Heart left ventricle (tissue), 16 donors: ENCODE data around the gene DAW1. TPM values are rescaled to one million over a fixed set of nuclear protein-coding genes. Genes with fewer than 3 reads are reported as not detected.
"Not testable (repeated sequence)": the region's sequence is repeated elsewhere in the genome, so short reads cannot be mapped to it uniquely, and the experiment has no call there.

Experiments used
- ATAC-seq, 4 donors: fragments of 200-7000 bp; cut with Tn5 transposase; one replicate each; pipeline ENCODE4 v1.9.1; 2020 to 2022; ENCODE audit warnings: moderate library complexity in 4 of 4, mild to moderate bottlenecking in 3 of 4, moderate number of reproducible peaks in 1 of 4
- DNase-seq, 5 donors: peaks; one replicate each; pipeline ENCODE4 v3.0.0-alpha.2; 2020
- H3K27ac ChIP-seq, 12 donors: fragments of 200-600 bp; sonication (generic) in 4 of 12; one replicate each; pipeline versions ENCODE4 v1.5.0 to v1.8.0; 2016 to 2022; ENCODE audit warnings: mild to moderate bottlenecking in 2 of 12
- H3K27me3 ChIP-seq, 9 donors: fragments of 200-600 bp; sonication (generic) in 2 of 9; one replicate each; pipeline versions ENCODE4 v1.5.1 to v1.8.0; 2016 to 2022; ENCODE audit warnings: mild to moderate bottlenecking in 3 of 9
- H3K36me3 ChIP-seq, 9 donors: fragments of 200-600 bp; sonication (generic) in 2 of 9; one replicate each; pipeline versions ENCODE4 v1.5.0 to v1.8.0; 2018 to 2022; ENCODE audit warnings: mild to moderate bottlenecking in 2 of 9
- H3K4me1 ChIP-seq, 12 donors: fragments of 200-600 bp; sonication (generic) in 4 of 12; one replicate each; pipeline versions ENCODE4 v1.5.0 to v1.8.0; 2016 to 2022; ENCODE audit warnings: mild to moderate bottlenecking in 3 of 12
- H3K4me3 ChIP-seq, 12 donors: fragments of 200-600 bp; sonication (generic) in 4 of 12; one replicate each; pipeline versions ENCODE4 v1.5.0 to v1.8.0; 2017 to 2022; ENCODE audit warnings: mild to moderate bottlenecking in 9 of 12, moderate library complexity in 4 of 12
- H3K9me3 ChIP-seq, 12 donors: fragments of 200-600 bp; sonication (generic) in 4 of 12; one replicate each; pipeline versions ENCODE4 v1.5.0 to v1.8.0; 2016 to 2022; ENCODE audit warnings: mild to moderate bottlenecking in 1 of 12
- POLR2A ChIP-seq, 2 donors: fragments of 450-650 bp; IDR thresholded peaks; one replicate each; pipeline ENCODE4 v1.6.1; 2017; ENCODE audit warnings: antibody characterized with exemption in 2 of 2, mild to moderate bottlenecking in 2 of 2, moderate library complexity in 2 of 2
- WGBS, 4 donors: extraction: QIAGEN DNeasy Blood & Tissue Kit in 2 of 4; methylation state at CpG; one replicate each; pipeline versions ENCODE4 v1.1.5 to v1.1.7; 2013 to 2018; 5-methylcytosine and 5-hydroxymethylcytosine counted together
- intact Hi-C, 10 donors: fragments of 100-400 bp; cut with DNase I; formaldehyde crosslinking; loops; one replicate each; pipeline versions ENCODE4 v1.11.1 to v1.14.2; 2022
- polyA plus RNA-seq, 2 donors: library from polyadenylated mRNA; stranded (reverse); fragments of 200-250 nt; gene quantifications; one replicate each; pipeline ENCODE4 v1.2.3, GENCODE V29; 2013
- total RNA-seq, 9 donors: library from RNA; depleted of rRNA in 2 of 9; stranded (reverse); fragments of >200 nt in 2 of 9; fragmentation: NEBNext Ultra II Directional in 3 of 9; extraction: Animal tissue kit (Norgen Biotek cat#: 25700) in 3 of 9; gene quantifications; one replicate each; pipeline versions ENCODE4 v1.1.0 to v1.2.4, GENCODE V29; 2016 to 2023
- TF ChIP-seq, protein P1 (sequence below), 12 donors: fragments of 200-600 bp; sonication (generic) in 4 of 12; IDR thresholded peaks; one replicate each; pipeline versions ENCODE4 v1.5.0 to v1.8.0; 2018 to 2022; ENCODE audit warnings: antibody characterized with exemption in 12 of 12, mild to moderate bottlenecking in 5 of 12
- donor health status: ischemic (EF 13 %, LVEDD 7.1; RV severe dilation, severe dysfunction).
- donor health status: healthy with polysubstance abuse.
- donor health status: DM: no; HTN: yes; CAD: no.
- donor health status: DM: no; HTN: no; CAD: no.
- donor health status: ischemic (EF 25% LVEDD 6.9; RV normal size, moderate dysfunction).
- donor health status: ischemic (EF 25% LVEDD 5.7; RV mildly dilated, moderate dysfunction).
- donor health status: healthy.
- donor health status: DM: yes; HTN: yes; CAD: no.
- donor health status: ischemic (EF 35%, LVEDD 5.7; RV mildly dilated, moderate dysfunction).
- donor health status: nonischemic (EF 11% LVEDD 7.7; RV severe dilation, severe dysfunction).
- donor health status: DM: yes; HTN: yes; CAD: no.
- donor health status: PGD.
- donor health status: ischemic (EF 29% LVEDD 5.4; RV normal size, mild dysfunction).
- donor health status: nonischemic (EF 23%, LVEDD 6.1; RV moderate dilation, normal function).

Gene DAW1
- total and polyA plus RNA-seq, 11 donors, result 0.20 to 1.3 (median 0.47) TPM; not detected in 6

DNA sequence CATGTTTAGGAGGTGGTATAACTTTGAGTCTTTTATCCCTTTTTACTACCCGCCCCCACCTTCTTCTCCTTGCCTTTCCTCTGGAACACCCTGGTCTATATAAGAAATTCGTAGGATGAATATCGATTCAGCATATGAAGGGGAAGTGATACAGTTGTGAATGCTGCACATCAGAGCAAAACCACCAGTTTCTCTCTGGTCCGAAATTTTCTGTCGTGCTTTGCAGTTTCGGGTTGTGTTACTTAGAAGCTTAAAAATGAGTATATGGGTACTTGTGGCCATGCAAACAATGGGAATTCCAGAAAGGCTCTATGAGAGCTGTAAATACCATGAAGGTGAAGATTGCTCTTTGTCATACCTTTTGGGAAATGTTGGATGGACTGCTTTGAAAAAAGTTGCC, 60.6 kb downstream of the DAW1 start:
- intact Hi-C loops, result loop anchor here in 1 of 10 donors (10.0 kb wide), 1 partner anchor 723 kb away; no protein-coding TSS in a partner anchor
- WGBS, 4 donors, result 82 to 91% (median 87%) methylated on average over 6 of the region's 6 CpGs
- Histone ChIP-seq H3K4me3 (no peak overlapping the region), H3K27ac (no peak overlapping the region), H3K4me1 (no peaks in the 10 kb centered on the region), H3K27me3 (no peaks in the 10 kb centered on the region), H3K36me3 (no peaks in the 10 kb centered on the region), H3K9me3 (peaks cover 0 to 17% (median 9%) of the 10 kb centered on the region in 12 donors)
- no peak for ATAC-seq
- DNase-seq, result no peak
- TF ChIP-seq POLR2A (IDR thresholded peaks at IDR 0.05), result no peak
- TF ChIP-seq, protein P1, sequence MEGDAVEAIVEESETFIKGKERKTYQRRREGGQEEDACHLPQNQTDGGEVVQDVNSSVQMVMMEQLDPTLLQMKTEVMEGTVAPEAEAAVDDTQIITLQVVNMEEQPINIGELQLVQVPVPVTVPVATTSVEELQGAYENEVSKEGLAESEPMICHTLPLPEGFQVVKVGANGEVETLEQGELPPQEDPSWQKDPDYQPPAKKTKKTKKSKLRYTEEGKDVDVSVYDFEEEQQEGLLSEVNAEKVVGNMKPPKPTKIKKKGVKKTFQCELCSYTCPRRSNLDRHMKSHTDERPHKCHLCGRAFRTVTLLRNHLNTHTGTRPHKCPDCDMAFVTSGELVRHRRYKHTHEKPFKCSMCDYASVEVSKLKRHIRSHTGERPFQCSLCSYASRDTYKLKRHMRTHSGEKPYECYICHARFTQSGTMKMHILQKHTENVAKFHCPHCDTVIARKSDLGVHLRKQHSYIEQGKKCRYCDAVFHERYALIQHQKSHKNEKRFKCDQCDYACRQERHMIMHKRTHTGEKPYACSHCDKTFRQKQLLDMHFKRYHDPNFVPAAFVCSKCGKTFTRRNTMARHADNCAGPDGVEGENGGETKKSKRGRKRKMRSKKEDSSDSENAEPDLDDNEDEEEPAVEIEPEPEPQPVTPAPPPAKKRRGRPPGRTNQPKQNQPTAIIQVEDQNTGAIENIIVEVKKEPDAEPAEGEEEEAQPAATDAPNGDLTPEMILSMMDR (IDR thresholded peaks at IDR 0.05), result no peak

DNA sequence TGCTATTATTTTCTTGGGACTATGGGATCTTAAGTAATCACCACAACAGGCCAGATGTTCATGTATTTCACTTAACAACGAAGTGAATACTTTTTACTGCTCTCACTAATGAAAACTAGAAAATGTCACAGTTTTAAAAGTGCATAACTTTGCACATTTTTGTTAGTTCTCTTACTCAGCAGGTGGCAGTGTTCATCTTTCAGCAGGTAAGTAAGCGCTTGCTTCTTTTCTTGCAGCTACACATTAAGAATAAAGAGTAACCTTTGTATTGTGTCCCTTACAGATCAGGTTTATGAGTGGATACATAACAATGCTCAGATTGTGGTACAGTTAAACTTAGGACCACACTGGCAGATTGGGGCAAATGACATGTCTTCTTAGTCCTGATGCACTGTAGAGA, 61.0 kb downstream of the DAW1 start:
- H3K4me3 ChIP-seq, result no peak overlapping the region
- no peaks in the 10 kb centered on the region for H3K36me3 ChIP-seq
- peaks cover 0 to 13% (median 7%) of the 10 kb centered on the region in 12 donors for H3K9me3 ChIP-seq
- 72 to 85% (median 77%) methylated on average over 2 of the region's 2 CpGs for WGBS, 4 donors
- intact Hi-C loops, result loop anchor here in 1 of 10 donors (10.0 kb wide), 1 partner anchor 722 kb away; no protein-coding TSS in a partner anchor
- no peaks in the 10 kb centered on the region for H3K4me1 ChIP-seq
- no peaks in the 10 kb centered on the region for H3K27me3 ChIP-seq
- ATAC-seq (no peak), DNase-seq (no peak)
- H3K27ac ChIP-seq, result no peak overlapping the region
- no peak for TF ChIP-seq POLR2A (IDR thresholded peaks at IDR 0.05)
- TF ChIP-seq, protein P1 (IDR thresholded peaks at IDR 0.05), result no peak

DNA sequence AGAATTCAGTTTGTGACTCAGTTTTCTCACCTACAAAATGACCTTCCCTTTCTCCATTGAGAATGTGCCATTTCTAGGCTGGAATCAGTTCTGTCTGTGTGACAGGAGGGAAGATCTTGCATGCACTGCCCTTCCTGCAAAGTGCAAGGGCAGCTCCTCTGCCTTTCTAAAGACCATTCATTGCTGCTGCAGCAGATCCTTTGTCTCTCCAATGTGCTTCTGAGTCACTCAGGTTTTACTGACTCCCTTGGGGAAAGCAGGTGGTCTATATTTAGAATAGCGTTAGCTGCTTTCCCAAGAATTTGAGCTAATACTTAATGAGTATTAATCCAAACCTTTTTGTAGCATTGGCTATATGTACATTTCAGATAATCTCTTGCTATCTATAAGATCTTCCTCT, 62.5 kb downstream of the DAW1 start:
- H3K27ac ChIP-seq, result no peak overlapping the region
- H3K36me3 ChIP-seq, result no peaks in the 10 kb centered on the region
- ATAC-seq (no peak), DNase-seq (no peak)
- H3K4me3 ChIP-seq, result no peak overlapping the region
- 63 to 80% (median 70%) methylated on average over 1 of the region's 1 CpG for WGBS, 4 donors
- no peaks in the 10 kb centered on the region for H3K9me3 ChIP-seq
- H3K4me1 ChIP-seq, result no peaks in the 10 kb centered on the region
- H3K27me3 ChIP-seq, result no peaks in the 10 kb centered on the region
- no peak for TF ChIP-seq POLR2A (IDR thresholded peaks at IDR 0.05)
- TF ChIP-seq, protein P1 (IDR thresholded peaks at IDR 0.05), result no peak
- intact Hi-C loops, result loop anchor here in 1 of 10 donors (10.0 kb wide), 1 partner anchor 721 kb away; no protein-coding TSS in a partner anchor

DNA sequence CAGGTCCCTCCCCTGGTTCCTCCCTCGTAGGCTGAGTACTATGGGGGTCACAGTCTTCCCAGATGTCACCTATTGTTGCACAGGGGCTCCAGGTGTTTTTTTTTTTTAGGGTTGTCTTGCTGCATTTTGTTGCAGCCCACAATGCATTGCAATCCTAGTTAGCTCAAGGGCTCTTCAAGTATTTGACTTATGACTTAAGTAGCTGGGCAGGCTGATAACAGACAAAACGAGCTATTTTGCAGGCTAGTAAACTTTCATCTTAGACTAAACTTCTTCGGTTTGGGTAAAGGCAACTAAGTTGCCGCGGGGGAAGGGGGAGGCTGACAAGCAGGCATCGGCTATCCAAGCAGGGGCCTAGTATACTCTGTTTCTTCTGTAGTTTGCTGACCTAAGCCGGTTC, 64.8 kb downstream of the DAW1 start:
- H3K36me3 ChIP-seq, DNase-seq, H3K27me3 ChIP-seq, H3K4me3 ChIP-seq, ATAC-seq, H3K9me3 ChIP-seq, H3K27ac ChIP-seq, H3K4me1 ChIP-seq: not testable (repeated sequence)
- intact Hi-C loops, result loop anchor here in 2 of 10 donors (5.0 to 10.0 kb wide), 2 partner anchors 719 to 721 kb away; no protein-coding TSS in a partner anchor
- 78 to 83% (median 82%) methylated on average over 7 of the region's 7 CpGs for WGBS, 4 donors
